Transverse colon (tissue), 4 donors: Measurements from ENCODE around the gene ZNF674. TPM values are rescaled to one million over a fixed set of nuclear protein-coding genes. Genes with fewer than 3 reads are reported as not detected.
A peak's percentile ranks its signal among the peaks of the same experiment; 100 is the strongest.

Source experiments
- DNase-seq: peaks from one replicate; pipeline ENCODE4 v3.0.0-alpha.2; 2019
- H3K27ac ChIP-seq, 4 donors: fragments of 200-600 bp; sonication (generic); 2 replicates each; pipeline ENCODE4 v1.5.1; 2016 to 2018; ENCODE audit warnings: inconsistent platforms in 4 of 4
- H3K27me3 ChIP-seq: fragments of 200-600 bp; sonication (generic); 2 replicates; pipeline ENCODE4 v1.5.1; 2017; ENCODE audit warnings: inconsistent platforms
- H3K36me3 ChIP-seq, 4 donors: fragments of 200-600 bp; sonication (generic); 2 replicates each; pipeline ENCODE4 v1.5.1; 2017 to 2019; ENCODE audit warnings: inconsistent platforms in 4 of 4
- H3K4me1 ChIP-seq, 4 donors: fragments of 200-600 bp; sonication (generic); 2 replicates each; pipeline ENCODE4 v1.5.1; 2017 to 2020; ENCODE audit warnings: inconsistent platforms in 4 of 4
- H3K4me3 ChIP-seq, 4 donors: fragments of 200-600 bp; sonication (generic); 1 replicate in 1 of 4; 2 replicates in 3 of 4; pipeline versions ENCODE4 v1.5.1 to v1.6.1; 2017 to 2019; ENCODE audit warnings: inconsistent platforms in 4 of 4
- H3K9me3 ChIP-seq, 2 donors: fragments of 200-600 bp; sonication (generic); 2 replicates each; pipeline ENCODE4 v1.5.1; 2017 to 2019; ENCODE audit warnings: inconsistent platforms in 2 of 2
- CTCF ChIP-seq, 5 experiments: fragments of 200-600 bp in 3 of 5; fragments of 450-650 bp in 2 of 5; sonication (generic) in 3 of 5; IDR thresholded peaks; 1 replicate in 2 of 5; 2 replicates in 3 of 5; pipeline ENCODE4 v1.5.1; 2016 to 2017; ENCODE audit warnings: antibody characterized with exemption in 5 of 5, inconsistent platforms in 3 of 5, mild to moderate bottlenecking in 2 of 5, moderate library complexity in 1 of 5
- EP300 ChIP-seq: sonication (generic); formaldehyde crosslinking; IDR thresholded peaks from one replicate; pipeline ENCODE4 v1.6.1; 2017; ENCODE audit warnings: antibody characterized with exemption, low read depth
- POLR2A ChIP-seq: fragments of 450-650 bp; IDR thresholded peaks from one replicate; pipeline ENCODE4 v1.6.1; 2016; ENCODE audit warnings: antibody characterized with exemption, mild to moderate bottlenecking, moderate library complexity
- POLR2AphosphoS5 ChIP-seq, 3 donors: sonication (generic); formaldehyde crosslinking; IDR thresholded peaks; one replicate each; pipeline ENCODE4 v1.6.1; 2016; ENCODE audit warnings: antibody characterized with exemption in 3 of 3
- WGBS, 2 donors: methylation state at CpG; one replicate each; pipeline ENCODE4 v1.1.5; 2018; ENCODE audit warnings: low coverage in 1 of 2; 5-methylcytosine and 5-hydroxymethylcytosine counted together
- in situ Hi-C, 4 donors: fragments of 200-750 bp; cut with MboI; loops; one replicate each; pipeline versions ENCODE4 v1.15.0 to v1.15.1; 2017; ENCODE audit warnings: low sequenced_read_pairs in 3 of 4, low pct_ligation_motif_present in 1 of 4, low pct_unique_long_range_greater_than_20kb in 1 of 4
- intact Hi-C: fragments of 100-400 bp; cut with DNase I; formaldehyde crosslinking; loops from one replicate; pipeline ENCODE4 v1.15.1; 2023; ENCODE audit warnings: low total_unique reads
- total RNA-seq, 4 donors: library from RNA; depleted of rRNA; stranded (reverse); fragments of >200 nt; gene quantifications; one replicate each; pipeline ENCODE4 v1.1.0, GENCODE V29; 2016

ZNF674 gene
- total RNA-seq, 4 donors from 2014 or later: 0.37 to 11.0 (median 5.6) TPM

DNA sequence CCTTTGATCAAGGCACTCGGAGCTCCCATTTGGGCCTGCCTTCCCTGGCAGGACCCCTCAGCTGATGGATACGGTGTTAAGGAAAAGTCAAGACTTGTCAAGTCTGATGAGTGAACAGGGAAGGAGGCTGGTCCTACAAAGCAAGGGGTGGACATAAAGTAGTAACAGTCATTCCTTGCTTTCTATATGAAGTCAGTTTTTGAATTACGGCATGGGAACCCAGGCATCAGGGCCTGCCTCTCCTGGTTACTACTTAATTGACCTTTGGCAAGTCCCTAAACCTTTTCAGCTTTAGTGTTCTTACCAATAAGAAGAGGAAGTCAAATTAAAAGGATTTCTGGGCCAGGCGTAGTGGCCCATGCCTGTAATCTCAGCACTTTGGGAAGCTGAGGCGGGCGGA is 35.4 kb upstream of the ZNF674 start:
- Histone ChIP-seq H3K9me3 (no peaks in the 10 kb centered on the region), H3K27ac (no peak overlapping the region), H3K27me3 (no peaks in the 10 kb centered on the region), H3K36me3 (no peaks in the 10 kb centered on the region), H3K4me1 (no peaks in the 10 kb centered on the region), H3K4me3 (no peak overlapping the region)
- 85% methylated on average over 6 of the region's 6 CpGs; no CpG with 5 or more reads in 1 of the 2 donors for WGBS, 2 donors
- intact Hi-C loops (no loop called here), in situ Hi-C loops (no loop called here)
- no peak for DNase-seq
- TF ChIP-seq CTCF (IDR thresholded peaks at IDR 0.05) (no peak), POLR2AphosphoS5 (IDR thresholded peaks at IDR 0.05) (no peak), EP300 (no peak), POLR2A (no peak)

DNA sequence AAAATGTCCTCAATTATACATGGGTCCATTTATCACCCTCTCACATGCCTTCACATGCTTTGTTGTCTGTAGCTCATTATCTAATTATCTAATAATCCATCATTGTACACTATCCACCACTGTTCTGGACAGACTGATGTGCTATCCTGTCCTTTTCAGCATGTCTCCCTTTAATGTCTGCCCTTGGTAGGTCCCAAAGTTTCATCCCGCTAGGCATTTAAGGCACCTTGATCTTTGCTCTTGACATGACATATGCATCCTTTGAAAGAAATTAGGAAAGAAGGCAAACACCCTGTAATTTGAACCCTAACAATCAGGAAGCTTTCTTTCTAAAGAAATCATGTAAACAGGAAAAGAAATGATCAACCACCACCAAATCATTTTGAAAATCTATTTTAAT is 34.0 kb upstream of the ZNF674 start:
- in situ Hi-C loops (loop anchor here in 1 of 4 donors (5.0 kb wide), 1 partner anchor 58 kb away; no protein-coding TSS in a partner anchor), intact Hi-C loops (loop anchor here (5.0 kb wide), 1 partner anchor 477 kb away; no protein-coding TSS in a partner anchor)
- Histone ChIP-seq H3K4me3 (no peak overlapping the region), H3K27me3 (peaks cover 7% of the 10 kb centered on the region), H3K36me3 (no peaks in the 10 kb centered on the region), H3K4me1 (peaks cover 0 to 13% (median 8%) of the 10 kb centered on the region in 4 donors), H3K9me3 (no peaks in the 10 kb centered on the region), H3K27ac (no peak overlapping the region)
- WGBS, 2 donors: 91% methylated on average over 1 of the region's 1 CpG; no CpG with 5 or more reads in 1 of the 2 donors
- DNase-seq: no peak
- TF ChIP-seq CTCF (IDR thresholded peaks at IDR 0.05): no peak

DNA sequence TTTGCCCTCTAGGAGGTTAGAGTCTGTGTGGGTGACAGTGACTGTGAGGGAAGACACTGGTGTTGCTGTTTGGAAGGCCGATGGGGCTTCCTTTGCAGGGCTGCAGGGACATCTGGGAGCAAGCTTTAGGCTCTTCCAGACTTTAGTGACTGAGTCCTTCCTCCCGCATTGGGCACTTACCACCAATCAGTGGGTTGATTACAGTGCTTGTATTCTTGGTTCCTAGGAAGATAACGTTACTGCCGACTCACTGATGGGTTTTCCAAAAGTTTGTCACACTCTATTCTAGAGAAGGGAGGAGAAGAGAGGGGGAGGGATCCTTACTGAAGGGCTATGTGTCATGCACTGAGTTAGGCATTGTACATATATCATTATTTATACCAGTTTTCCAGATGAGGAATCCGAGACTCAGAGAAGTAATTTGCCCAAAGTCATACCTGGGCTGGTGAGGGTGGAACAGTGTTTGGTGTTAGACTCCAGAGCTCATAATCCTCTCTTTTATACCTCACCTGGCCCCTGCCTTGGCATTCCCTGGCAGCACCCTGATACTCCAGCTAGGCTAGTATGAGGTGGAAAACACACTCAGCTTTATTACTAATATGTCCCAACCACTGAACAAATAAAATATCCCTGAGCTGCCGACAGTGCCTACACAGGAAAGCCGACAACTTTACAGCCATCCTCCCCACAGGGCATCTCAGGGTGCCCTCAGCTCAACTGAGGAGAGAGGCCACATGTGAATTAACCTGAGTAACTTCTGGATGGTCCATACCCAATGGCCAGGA is 32.2 kb upstream of the ZNF674 start:
- DNase-seq: no peak
- H3K4me3 ChIP-seq: peak overlapping the region in 1 of 4 donors; percentile 66
- 79% methylated on average over 7 of the region's 7 CpGs; no CpG with 5 or more reads in 1 of the 2 donors for WGBS, 2 donors
- intact Hi-C loops (loop anchor here (5.0 kb wide), 1 partner anchor 475 kb away; no protein-coding TSS in a partner anchor), in situ Hi-C loops (loop anchor here in 1 of 4 donors (5.0 kb wide), 1 partner anchor 60 kb away; no protein-coding TSS in a partner anchor)
- peaks cover 0 to 14% (median 10%) of the 10 kb centered on the region in 4 donors for H3K4me1 ChIP-seq
- peak overlapping the region in 1 of 4 donors; percentile 21 for H3K27ac ChIP-seq
- TF ChIP-seq POLR2AphosphoS5 (IDR thresholded peaks at IDR 0.05): no peak
- no peak for TF ChIP-seq CTCF (IDR thresholded peaks at IDR 0.05)
- no peak for TF ChIP-seq EP300
- no peak for TF ChIP-seq POLR2A
- H3K36me3 ChIP-seq: no peaks in the 10 kb centered on the region
- H3K9me3 ChIP-seq: no peaks in the 10 kb centered on the region
- H3K27me3 ChIP-seq: peaks cover 7% of the 10 kb centered on the region

GRCh38 chrX:46576458-46576857 is 31.2 kb upstream of the ZNF674 start:
- no peak for DNase-seq
- Histone ChIP-seq H3K4me1 (peaks cover 0 to 14% (median 10%) of the 10 kb centered on the region in 4 donors), H3K36me3 (no peaks in the 10 kb centered on the region), H3K27ac (peak overlapping the region in 1 of 4 donors; percentile 46), H3K9me3 (no peaks in the 10 kb centered on the region), H3K27me3 (peaks cover 7% of the 10 kb centered on the region), H3K4me3 (peak overlapping the region in 1 of 4 donors; percentile 66)
- TF ChIP-seq POLR2AphosphoS5 (IDR thresholded peaks at IDR 0.05): no peak
- no peak for TF ChIP-seq EP300
- TF ChIP-seq POLR2A: no peak
- no peak for TF ChIP-seq CTCF (IDR thresholded peaks at IDR 0.05)
- in situ Hi-C loops: loop anchor here in 1 of 4 donors (5.0 kb wide), 1 partner anchor 61 kb away; no protein-coding TSS in a partner anchor
- intact Hi-C loops: loop anchor here (5.0 kb wide), 1 partner anchor 474 kb away; no protein-coding TSS in a partner anchor
- WGBS, 2 donors: 55% methylated on average over 3 of the region's 3 CpGs; no CpG with 5 or more reads in 1 of the 2 donors
